Stimulated activated CD8-positive, alpha-beta memory T cell treated with anti-CD3 and anti-CD28 coated beads, Interleukin-15, amount 100 ng/mL, for 1 hour (primary cell): Measurements from ENCODE around the gene ARHGAP9.
"Not testable (repeated sequence)": the region's sequence is repeated elsewhere in the genome, so short reads cannot be mapped to it uniquely, and the experiment has no call there.

Experiments used
- DNase-seq: peaks from one replicate; pipeline ENCODE4 v3.0.0-alpha.2; 2020; ENCODE audit warnings: low read depth

Gene ARHGAP9

GRCh38 chr12:57479376-57480115 is at the start of gene ARHGAP9:
Gene ARHGAP9 (minus strand): TSS chr12:57479866. CDS start chr12:57479406, 460 bp downstream.
- DNase-seq, result no peak

- no peak for DNase-seq
Measured at GRCh38 chr12:57528831-57529555, 49.3 kb upstream of the ARHGAP9 start.

GRCh38 chr12:57528176-57528575 is 48.5 kb upstream of the ARHGAP9 start:
- no peak for DNase-seq

- no peak for DNase-seq
Measured at GRCh38 chr12:57527184-57527583, 47.5 kb upstream of the ARHGAP9 start.

- DNase-seq, result no peak
Measured at GRCh38 chr12:57526477-57527126, 46.9 kb upstream of the ARHGAP9 start.

GRCh38 chr12:57525615-57526383 is 46.1 kb upstream of the ARHGAP9 start:
- no peak for DNase-seq

- no peak for DNase-seq
Measured at GRCh38 chr12:57524814-57525614, 45.3 kb upstream of the ARHGAP9 start.

- no peak for DNase-seq
Measured at GRCh38 chr12:57523706-57524614, 44.3 kb upstream of the ARHGAP9 start.

GRCh38 chr12:57522887-57523705 is 43.4 kb upstream of the ARHGAP9 start:
- DNase-seq, result no peak

GRCh38 chr12:57522011-57522886 is 42.6 kb upstream of the ARHGAP9 start, which contains the start of gene MBD6:
Gene MBD6 (plus strand): TSS chr12:57522824. CDS start chr12:57524304, 1,480 bp downstream.
- DNase-seq, result peak; percentile 68

- DNase-seq, result no peak
Measured at GRCh38 chr12:57521525-57522010, 41.9 kb upstream of the ARHGAP9 start.

- DNase-seq, result peak; percentile 98
Measured at GRCh38 chr12:57520053-57520818, 40.6 kb upstream of the ARHGAP9 start, which contains the start of gene DDIT3. Gene DDIT3 (minus strand): TSS chr12:57520514. CDS start chr12:57517406, 3,108 bp downstream.

- no peak for DNase-seq
Measured at GRCh38 chr12:57519796-57520052, 40.1 kb upstream of the ARHGAP9 start.

GRCh38 chr12:57518920-57519795 is 39.5 kb upstream of the ARHGAP9 start:
- DNase-seq, result no peak

GRCh38 chr12:57518176-57518919 is 38.7 kb upstream of the ARHGAP9 start:
- no peak for DNase-seq

- not testable (repeated sequence) for DNase-seq
Measured at GRCh38 chr12:57517718-57518117, 38.1 kb upstream of the ARHGAP9 start.
